ENCODE measurements around the gene CADM2.
"Not testable (repeated sequence)": the region's sequence is repeated elsewhere in the genome, so short reads cannot be mapped to it uniquely, and the experiment has no call there.

The CADM2 gene

GRCh38 chr3:85502148-85502875, 543.5 kb downstream of the CADM2 start (continued):
- TF ChIP-seq PRDM4 (tag by site-specific recombination; IDR thresholded peaks at IDR 0.05) (no peak), ZNF366 (tag by site-specific recombination; conservative IDR thresholded peaks at IDR 0.05) (no peak), PRDM1 (tag by site-specific recombination; IDR thresholded peaks at IDR 0.05) (no peak), ZFP3 (tag by site-specific recombination; IDR thresholded peaks at IDR 0.05; ENCODE audit: low read depth) (no peak), TSHZ1 (tag by site-specific recombination; IDR thresholded peaks at IDR 0.05; ENCODE audit: borderline replicate concordance) (no peak), MZF1 (tag by site-specific recombination; IDR thresholded peaks at IDR 0.05; ENCODE audit: borderline replicate concordance) (no peak), ZNF146 (tag by site-specific recombination; IDR thresholded peaks at IDR 0.05) (no peak), ZNF558 (tag by site-specific recombination; IDR thresholded peaks at IDR 0.05) (no peak)

GRCh38 chr3:85504129-85504784, 545.5 kb downstream of the CADM2 start:
- H3K9me3 ChIP-seq (ENCODE audit: control insufficient read depth, insufficient read depth, low read depth, low read length); POLR2A ChIA-PET; H3K36me3 ChIP-seq (ENCODE audit: control insufficient read depth in 2 of 2, insufficient read depth in 1 of 2, low read length in 2 of 2); H3K27ac ChIP-seq (ENCODE audit: extremely low read depth, low read depth, low read length); H3K4me1 ChIP-seq (ENCODE audit: control insufficient read depth, insufficient read depth, low read length); CTCF ChIA-PET; H3K4me3 ChIP-seq (ENCODE audit: low read depth, low read length): not testable (repeated sequence)

- H3K27ac ChIP-seq (ENCODE audit: extremely low read depth, low read depth, low read length); H3K9me3 ChIP-seq (ENCODE audit: control insufficient read depth, insufficient read depth, low read depth, low read length); H3K36me3 ChIP-seq (ENCODE audit: control insufficient read depth in 2 of 2, insufficient read depth in 1 of 2, low read length in 2 of 2); CTCF ChIA-PET; POLR2A ChIA-PET; H3K4me3 ChIP-seq (ENCODE audit: low read depth, low read length); H3K4me1 ChIP-seq (ENCODE audit: control insufficient read depth, insufficient read depth, low read length): not testable (repeated sequence)
Observed at GRCh38 chr3:85504785-85505511, 546.2 kb downstream of the CADM2 start.

- H3K4me1 ChIP-seq (ENCODE audit: control insufficient read depth, insufficient read depth, low read length); H3K9me3 ChIP-seq (ENCODE audit: control insufficient read depth, insufficient read depth, low read depth, low read length); H3K27ac ChIP-seq (ENCODE audit: extremely low read depth, low read depth, low read length); H3K4me3 ChIP-seq (ENCODE audit: low read depth, low read length); H3K36me3 ChIP-seq (ENCODE audit: control insufficient read depth in 2 of 2, insufficient read depth in 1 of 2, low read length in 2 of 2); POLR2A ChIA-PET; CTCF ChIA-PET: not testable (repeated sequence)
Observed at GRCh38 chr3:85507052-85507451, 548.3 kb downstream of the CADM2 start.
